ENCODE measurements around the gene CCDC57.
A peak's percentile ranks its signal among the peaks of the same experiment; 100 is the strongest.

CCDC57 gene

GRCh38 chr17:82231562-82232321 is 19.1 kb upstream of the CCDC57 start:
- TF ChIP-seq, protein P1, sequence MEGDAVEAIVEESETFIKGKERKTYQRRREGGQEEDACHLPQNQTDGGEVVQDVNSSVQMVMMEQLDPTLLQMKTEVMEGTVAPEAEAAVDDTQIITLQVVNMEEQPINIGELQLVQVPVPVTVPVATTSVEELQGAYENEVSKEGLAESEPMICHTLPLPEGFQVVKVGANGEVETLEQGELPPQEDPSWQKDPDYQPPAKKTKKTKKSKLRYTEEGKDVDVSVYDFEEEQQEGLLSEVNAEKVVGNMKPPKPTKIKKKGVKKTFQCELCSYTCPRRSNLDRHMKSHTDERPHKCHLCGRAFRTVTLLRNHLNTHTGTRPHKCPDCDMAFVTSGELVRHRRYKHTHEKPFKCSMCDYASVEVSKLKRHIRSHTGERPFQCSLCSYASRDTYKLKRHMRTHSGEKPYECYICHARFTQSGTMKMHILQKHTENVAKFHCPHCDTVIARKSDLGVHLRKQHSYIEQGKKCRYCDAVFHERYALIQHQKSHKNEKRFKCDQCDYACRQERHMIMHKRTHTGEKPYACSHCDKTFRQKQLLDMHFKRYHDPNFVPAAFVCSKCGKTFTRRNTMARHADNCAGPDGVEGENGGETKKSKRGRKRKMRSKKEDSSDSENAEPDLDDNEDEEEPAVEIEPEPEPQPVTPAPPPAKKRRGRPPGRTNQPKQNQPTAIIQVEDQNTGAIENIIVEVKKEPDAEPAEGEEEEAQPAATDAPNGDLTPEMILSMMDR (IDR thresholded peaks at IDR 0.05; ENCODE audit: low read depth, low read length), result no peak
- DNase-seq (ENCODE audit: extremely low read depth, low read depth), result no peak

DNA sequence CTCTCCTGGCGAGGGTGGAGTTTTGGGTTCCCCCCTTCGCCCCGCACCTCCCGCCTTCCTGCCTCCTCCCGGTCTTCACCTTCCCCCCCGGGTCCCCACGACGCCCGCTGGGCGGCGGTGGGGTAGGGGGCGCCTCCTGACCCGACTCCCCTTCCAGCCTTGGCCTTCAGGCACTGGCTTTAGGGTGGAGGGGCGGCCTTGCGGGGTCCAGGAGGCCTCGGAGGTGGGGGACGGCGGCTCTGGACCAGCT is 18.6 kb upstream of the CCDC57 start:
- DNase-seq (ENCODE audit: extremely low read depth, low read depth), result no peak
- TF ChIP-seq, protein P1 (IDR thresholded peaks at IDR 0.05; ENCODE audit: low read depth, low read length), result no peak

DNA sequence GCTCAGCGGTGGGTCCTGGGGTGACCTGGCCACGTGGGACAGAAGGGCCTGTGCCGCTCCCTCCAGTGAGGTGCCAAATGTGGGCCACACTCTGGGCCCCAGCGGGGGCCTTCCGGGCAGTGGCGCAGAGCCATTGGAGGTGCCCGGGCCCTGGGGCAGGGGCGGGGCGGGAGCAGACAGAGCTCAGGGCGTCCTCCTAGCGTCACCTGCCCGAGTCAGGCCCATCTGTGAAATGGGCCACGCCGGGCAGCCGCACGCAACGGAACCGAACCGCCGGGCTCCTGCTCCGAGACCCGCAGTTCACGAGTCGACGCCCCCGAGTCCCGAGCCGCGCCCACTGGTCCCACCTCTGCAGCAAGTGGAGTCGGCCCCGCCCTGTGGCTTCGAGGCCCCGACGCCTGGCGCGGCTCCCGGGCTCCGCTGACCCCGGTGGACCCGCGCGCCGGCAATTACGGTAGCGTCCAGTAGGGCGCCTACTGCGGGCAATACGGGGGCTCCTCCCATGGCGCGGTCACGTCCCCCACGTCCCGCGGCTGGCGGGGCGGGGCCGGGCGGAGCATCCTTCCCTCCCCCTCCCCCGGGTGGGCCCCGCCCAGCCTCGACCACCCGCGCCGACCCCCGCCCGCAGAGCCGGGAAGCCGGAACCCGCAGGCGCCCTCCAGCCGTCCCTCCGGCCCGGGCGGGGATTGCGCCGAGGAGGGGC is 18.1 kb upstream of the CCDC57 start:
- TF ChIP-seq, protein P1 (IDR thresholded peaks at IDR 0.05; ENCODE audit: low read depth, low read length), result peak; percentile 11
- peak; percentile 66 for DNase-seq (ENCODE audit: extremely low read depth, low read depth)

- DNase-seq (ENCODE audit: extremely low read depth, low read depth), result no peak
- TF ChIP-seq, protein P1 (IDR thresholded peaks at IDR 0.05; ENCODE audit: low read depth, low read length), result no peak; the same call in 1 of the 2 replicates
Measured at GRCh38 chr17:82229698-82230608, 17.3 kb upstream of the CCDC57 start.

DNA sequence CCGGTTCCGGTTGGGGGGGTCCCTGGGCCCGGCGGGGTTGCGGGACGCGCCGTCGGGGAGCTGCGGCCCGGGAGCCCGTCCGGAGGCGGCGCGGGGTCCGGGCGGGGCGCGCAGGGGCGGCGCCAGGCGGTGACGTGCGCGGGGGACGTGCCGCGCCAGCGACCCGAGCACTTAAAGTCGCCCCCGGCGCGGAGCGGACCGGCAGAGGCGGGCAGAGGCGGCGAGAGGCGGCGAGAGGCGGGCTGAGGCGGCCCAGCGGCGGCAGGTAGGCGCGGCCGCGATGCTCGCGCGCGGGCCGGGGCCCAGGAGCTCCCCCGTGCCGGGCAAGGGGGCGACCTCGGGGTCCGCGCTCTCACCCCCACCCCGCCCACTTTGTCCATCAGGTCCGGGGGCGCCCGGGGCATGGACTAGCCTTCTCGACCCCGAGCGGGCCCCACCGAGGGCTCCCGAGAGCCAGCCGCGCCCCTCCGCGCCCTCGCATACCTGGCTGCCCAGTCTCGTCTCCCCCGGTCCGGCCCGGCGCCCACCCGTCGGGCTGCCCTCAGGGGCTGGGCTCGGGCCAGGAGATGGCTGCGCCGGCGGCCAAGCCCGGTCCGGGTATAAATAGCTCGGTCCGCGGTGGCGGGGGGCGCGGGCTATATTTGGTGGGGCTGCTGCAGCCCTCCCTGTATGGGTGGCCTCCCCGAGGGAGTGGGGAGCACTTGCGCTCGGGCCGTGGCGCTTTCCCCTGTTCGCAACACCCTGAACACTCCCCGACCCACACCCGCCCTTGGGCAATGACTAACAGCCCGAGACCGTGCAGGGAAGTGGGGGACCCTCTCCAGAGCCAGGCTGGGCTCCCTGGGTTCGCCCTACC is 16.4 kb upstream of the CCDC57 start, which contains the start of gene SLC16A3:
Gene SLC16A3 (plus strand): TSS at position 201 of the 856 bp plus-strand sequence. CDS start 6,967 bp downstream, outside the sequence.
- no peak for DNase-seq (ENCODE audit: extremely low read depth, low read depth)
- TF ChIP-seq, protein P1 (IDR thresholded peaks at IDR 0.05; ENCODE audit: low read depth, low read length), result no peak

- DNase-seq (ENCODE audit: extremely low read depth, low read depth), result no peak
- TF ChIP-seq, protein P1 (IDR thresholded peaks at IDR 0.05; ENCODE audit: low read depth, low read length), result no peak
Measured at GRCh38 chr17:82228278-82228841, 15.7 kb upstream of the CCDC57 start.
